ENCODE data around the gene RPL22.

The RPL22 gene

DNA sequence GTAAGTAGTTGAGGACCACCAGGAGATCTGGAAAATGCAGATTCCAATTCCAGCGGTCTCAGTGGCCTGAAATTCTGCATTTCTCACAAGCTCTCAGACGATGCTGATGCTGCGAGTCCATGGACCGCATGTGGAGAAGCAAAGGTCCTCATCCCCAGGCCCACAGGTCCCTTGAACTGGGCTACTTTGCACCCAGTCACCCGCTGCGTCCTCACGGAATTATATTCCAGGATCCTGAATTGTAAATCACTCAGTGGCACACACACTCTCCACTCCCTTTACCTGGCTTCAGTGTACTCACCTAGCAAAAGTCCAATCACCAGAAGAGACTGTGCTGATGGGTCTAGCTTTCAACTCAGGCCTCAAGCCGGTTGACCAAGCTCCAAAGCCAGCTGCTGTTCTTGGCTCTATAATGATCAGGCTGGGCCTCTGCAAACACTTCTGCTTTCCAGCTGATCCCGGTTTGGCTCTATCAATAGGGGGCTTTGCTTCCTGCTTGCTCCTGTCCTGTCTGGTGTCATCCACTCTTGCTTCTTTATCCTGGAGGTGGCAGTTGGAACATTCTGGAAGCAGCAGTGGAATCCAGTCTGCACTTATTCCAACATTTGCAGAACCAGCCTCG is 904 bp upstream of the RPL22 start:
- no peak for ATAC-seq

DNA sequence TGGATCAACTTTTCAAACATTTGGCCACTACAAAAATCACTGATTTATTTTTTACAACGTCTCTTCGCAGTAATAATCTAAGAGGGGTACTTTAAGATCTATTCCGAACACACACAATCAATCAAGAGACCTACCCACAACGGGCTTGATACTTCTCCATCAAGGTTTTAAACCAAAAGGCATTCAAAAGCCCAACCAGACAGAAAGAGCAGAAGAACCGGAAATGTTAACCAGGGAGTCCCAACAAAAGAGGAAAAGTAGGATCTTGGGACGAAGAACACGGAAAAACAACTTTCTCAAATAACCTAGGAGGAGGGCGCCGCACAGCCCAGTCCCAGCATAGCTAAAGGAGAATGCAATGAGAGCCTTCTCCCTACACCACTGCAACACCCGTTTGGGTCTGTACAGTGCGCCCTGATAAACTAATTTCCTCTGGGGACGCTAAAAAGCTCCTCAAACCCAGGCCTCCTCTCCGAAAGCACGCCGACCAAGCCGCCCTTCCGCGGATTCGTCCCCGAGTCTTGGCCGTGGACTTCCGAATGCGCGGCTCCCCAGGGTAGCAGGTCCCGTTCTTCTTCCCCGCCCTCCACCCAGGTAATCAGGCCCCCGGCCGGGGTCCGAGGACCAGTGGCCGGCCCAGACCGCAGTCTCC is 623 bp downstream of the RPL22 start:
- ATAC-seq = peak; percentile 3 to 15

DNA sequence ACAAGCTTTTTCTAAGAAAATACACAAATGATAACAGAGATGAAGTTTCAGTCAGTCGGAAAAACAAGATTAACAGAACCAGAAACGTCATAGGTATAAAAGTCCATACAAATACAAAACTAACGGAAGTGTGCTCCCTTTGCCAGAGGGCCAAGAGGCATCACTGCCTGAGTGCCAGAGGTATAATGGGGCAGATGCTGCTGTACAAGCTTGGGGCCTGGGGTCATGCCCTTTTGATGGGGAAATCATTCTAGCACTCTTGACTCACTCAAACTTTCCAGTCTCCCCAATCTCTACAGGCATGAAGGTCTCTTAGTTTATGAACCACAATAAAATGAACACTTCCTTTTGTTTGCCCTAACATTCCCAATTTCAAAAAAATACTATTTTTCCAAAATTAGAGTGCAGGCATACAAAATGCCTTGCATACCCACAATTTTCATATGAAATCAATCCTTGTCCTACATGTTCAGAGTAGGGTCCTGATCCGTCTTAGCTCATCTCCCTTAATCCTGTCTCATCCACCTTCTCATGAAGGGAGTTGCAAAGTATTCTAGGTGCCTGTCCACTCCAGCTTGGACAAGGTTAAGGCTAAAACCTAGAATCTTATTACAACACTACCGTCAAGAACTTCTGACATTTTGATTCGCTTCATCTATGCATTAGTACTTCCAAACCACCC is 1.5 kb downstream of the RPL22 start:
- no peak for ATAC-seq

DNA sequence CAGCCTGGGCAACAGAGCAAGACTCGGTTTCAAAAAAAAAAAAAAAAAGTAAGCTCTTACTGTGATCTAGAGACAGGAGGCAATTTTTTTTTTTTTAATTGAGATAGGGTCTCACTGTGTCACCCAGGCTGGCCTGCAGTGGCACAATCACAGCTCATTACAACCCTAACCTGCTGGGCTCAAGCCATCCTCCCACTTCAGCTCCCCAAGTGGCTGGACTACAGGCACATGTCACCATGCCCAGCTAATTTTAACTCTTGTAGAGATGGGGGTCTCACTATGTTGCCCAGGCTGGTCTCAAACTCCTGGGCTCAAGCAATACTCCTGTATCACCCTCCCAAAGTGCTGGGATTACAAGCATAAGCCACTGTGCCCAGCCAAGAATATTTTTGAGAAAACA is 7.4 kb downstream of the RPL22 start:
- no peak for ATAC-seq

DNA sequence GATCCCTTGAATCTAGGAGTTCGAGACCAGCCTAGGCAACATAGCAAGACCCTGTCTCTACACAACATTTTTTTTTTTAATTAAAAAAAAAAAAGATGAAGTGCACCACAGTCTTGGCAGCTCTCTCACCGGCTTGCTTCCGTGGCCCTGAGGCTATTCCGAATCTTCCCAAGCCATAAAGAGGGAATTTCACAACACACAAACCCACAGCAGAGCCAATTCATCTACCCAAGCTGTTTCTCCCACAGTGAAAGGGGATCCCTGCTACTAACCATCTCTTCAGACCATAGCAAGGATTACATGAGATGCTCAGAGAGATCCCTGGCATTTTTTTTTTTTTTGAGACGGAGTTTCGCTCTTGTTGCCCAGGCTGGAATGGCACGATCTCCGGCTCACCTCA is 10.9 kb downstream of the RPL22 start:
- no peak for ATAC-seq

DNA sequence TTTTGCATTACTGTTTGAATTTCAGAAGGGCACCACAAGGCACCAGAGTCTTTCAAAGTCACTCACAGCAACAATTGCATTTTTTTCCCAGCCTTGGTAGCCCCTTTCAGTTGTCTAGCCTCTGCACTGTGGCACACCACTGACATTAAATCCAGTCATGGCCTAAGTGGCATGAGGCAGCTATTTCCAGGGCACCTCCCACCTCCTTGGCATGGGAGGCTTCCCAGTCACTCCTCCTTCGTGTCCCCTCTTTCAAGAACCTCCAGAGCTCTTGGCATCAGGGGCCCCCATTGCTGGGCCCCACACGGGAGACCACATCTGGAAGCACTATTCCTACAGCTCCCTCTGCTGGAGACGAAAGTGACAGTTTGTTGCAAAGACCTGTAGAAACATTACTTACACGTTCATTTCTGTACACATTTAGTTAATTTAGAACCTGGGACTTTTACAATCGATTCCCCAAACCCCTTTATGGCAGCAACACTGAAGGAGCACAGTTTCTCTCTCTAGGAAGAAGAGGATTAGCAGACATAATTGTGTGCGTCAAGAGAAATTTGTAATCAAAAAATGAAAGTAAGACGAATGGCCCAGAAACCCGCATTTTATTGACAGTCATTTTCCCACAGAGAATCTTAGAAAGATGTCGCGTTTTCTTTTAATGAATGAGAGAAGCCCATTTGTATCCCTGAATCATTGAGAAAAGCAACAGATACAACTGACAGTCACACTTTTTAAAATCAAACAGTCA is 13.6 kb downstream of the RPL22 start:
- no peak for ATAC-seq

DNA sequence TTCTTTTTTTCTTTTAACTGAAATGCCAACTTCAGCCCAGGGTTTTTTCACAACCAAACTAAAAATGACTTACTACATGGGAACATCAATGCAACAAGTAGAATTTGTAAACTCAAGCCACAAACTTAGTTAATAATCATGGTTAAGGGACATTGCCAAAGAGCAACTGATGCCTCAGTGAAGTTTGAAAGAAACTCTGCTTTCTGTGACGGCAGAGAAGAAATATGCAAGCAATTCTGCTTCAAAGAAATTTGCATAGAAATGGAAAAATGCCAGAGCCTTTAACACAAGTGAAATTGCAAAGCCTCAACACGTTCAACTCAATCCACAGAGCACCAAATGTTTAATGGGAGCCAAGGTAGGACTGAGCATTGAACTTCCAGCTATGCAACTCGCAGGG is 14.2 kb downstream of the RPL22 start:
- no peak for ATAC-seq

DNA sequence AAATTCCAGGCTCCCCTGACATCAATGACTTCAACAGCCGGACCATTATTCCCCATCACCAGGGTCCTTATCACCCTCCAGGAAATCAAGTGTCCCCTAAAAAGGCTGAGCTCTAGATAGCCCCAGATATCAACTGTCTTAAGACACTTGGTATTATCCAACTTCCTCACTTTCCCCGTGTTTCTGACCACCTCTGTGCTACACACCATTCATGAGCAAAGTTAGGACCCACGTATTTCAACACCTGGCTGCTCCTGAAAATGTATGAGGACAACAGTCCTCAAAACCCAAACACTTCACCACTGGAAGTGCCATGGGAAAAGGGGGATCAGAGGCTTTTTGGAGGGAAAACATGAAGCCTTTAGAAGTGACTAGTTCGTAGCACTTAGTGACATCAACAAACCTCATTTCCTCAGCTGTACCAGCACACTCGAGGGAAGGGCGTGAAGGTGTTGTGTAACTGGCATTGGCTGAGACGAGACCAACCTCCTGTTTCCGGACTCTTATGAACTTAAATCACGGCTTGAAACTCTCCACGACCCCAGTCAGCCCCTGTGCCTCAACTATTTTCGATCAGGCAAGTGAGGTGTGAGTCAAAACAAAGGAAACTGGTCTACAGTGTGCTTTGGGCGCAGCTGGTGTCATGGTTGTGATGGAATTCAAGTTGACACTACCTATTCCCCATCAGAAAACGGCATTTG is 15.2 kb downstream of the RPL22 start:
- no peak for ATAC-seq

DNA sequence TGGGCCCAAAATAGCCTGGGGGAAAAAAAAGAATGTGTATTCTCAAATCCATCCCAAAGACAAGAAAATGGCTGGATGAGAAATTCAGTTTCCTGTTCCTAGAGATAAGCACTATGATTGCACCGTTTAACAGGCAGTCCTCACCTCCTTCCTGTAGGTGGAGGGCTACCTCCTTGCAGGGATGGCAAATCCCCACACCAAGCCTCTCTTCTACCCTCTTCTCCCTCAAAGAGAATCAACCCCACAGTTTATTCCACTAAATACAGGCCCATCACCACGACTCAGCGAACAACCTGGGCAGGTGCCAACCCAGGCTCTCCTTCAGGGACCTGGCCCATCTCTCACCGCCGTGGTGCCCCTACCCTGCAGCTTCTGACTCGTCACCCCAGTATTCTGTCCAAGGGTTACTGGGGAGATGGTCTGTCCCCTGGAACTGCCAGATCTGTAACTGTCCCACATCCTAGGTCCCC is 15.8 kb downstream of the RPL22 start:
- peak in 1 of 2 donors; percentile 14 for ATAC-seq

DNA sequence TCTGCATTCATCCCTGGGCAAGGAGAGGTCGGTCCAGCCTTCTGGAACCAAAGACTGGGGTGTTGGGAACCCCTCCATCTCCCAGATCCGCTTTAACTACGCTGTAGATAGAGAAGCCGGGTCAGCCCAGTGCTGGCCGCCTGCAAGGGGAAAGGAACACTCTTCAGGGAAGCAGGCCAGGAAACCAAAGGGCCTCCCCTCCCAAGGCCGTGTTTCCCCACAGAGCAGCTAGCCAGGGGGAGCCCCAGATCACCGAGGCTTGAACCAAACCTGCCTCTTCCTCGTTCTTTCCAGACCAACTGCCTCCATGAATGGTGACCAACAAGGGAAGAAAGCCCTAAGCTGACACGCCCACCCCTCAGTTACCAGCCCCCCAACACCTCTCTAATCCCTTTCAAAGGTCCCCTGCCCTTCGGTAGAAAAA is 18.0 kb downstream of the RPL22 start:
- no peak for ATAC-seq

DNA sequence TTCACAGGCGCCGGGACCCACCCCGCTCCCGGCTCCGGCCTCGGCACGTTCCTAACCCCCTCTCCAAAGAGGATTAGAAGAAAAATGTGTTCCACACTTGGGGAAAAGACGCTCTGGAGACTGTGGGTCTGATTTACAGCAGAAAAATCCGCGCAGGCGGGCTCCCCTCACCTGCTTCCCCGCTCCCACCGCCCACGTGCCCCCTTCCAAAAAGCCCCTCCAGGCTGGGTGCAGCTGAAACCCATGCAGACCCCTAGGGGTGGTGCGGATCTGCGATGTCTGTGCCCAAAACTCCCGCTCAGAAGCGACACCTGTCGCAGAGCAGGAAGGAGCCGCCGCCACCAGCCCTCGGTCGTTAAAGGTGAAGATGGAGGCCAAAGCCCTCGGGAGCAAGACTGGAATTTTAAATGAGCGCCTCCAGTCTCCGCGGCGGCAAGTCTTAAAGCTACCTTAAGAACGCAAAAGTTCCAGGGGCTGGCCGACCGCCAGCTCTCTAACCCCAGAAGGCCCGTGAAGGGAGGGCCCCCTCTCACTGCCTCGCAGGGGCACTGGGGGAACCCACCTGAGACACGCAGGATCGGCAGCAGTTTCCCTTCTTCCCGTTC is 18.6 kb downstream of the RPL22 start:
- no peak for ATAC-seq

DNA sequence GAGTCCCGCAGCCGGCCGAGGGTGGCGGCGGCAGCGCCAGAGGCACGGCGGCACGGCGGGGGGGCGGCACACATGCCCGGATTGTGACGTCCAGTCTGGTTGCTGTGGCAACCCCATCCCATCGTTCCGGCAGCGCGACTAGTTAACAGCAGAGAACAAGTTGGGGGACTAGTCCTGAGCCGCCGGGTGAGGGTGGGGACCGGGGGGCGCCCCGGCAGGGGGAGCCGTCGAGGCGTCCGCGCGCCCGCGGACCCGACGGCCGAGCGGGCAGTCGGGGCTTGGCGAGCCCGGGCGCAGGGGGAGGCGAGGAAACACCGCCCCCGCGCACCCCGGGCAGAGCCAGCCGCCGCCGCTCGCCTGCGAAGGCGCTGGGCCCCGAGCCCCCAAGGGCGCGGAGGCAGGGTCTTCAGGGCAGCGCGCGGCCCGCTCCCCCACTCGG is 19.1 kb downstream of the RPL22 start, which contains the start of gene CHD5:
TSS of gene CHD5 (minus strand) at position 54 of the 439 bp plus-strand sequence. CDS start 298 bp downstream, outside the sequence.
- no peak for ATAC-seq

DNA sequence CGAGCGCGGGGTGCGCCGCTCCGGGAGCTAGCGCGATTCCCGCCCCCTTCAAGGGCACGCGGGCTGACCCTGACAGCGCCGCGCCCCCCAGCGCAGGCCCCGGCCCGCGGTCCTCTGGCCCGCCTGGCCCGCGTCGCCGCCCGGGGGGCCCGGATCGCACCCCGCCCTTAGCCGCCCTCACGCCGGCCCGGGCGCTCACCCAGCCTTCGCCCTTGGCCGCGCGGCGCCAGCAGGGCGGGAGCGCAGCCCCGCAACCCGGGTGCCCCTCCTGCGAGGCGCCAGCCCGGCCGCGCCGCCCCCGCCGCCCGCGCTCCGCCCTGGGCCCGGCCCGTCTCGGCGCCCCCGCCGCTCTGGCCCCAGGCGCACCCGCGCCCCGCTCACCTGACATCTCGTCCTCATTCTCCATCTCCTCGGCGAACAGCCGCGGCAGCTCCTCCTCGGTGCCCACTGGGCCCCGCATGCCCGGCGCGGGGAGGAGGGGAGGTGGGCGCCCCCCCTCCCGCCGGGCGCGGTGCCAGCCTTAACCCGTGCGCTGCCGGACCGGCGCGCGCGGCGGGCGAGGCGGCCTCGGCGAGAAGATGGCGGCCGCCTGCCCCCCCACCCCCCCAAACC is 19.7 kb downstream of the RPL22 start:
- ATAC-seq = no peak

DNA sequence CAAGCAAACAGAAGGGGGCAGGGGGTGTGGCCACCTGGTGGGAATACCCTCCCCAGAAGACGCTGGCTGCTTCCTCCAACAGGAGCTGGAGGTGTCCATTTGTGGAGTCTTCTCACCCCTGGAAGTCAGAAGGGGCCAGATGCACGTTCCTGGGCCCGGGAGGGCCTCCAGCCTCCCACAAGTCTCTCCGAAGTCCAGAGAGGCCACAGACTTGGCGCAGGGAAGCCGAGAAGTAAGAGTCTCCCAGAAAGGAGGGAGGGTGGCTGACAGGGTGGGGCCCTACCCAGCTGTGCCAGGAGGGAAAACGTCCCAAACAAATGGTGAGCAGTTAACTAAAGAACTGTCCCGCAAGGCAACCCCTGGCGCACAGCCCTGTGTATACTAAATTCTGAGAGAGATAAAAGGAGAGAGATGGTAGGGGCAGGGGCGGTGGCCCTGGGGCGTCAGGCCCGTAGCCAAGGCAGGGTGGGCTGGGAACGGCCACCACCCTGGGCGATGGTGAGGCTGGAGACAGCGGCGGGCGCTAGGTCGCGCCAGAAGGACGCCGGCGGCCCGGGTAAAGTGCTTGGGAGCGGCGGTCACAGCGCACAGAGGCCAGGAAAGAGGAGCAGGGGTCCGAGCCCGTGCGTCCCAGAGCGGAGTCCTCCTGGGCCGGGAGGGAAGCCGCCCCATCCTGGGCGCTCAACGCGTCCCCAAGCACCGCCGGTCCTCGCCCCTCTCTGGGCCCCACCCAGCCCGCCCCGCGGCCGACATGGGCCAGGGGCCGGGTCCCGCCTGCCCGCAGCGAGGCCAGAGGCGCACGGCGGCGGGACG is 20.4 kb downstream of the RPL22 start:
- no peak for ATAC-seq

DNA sequence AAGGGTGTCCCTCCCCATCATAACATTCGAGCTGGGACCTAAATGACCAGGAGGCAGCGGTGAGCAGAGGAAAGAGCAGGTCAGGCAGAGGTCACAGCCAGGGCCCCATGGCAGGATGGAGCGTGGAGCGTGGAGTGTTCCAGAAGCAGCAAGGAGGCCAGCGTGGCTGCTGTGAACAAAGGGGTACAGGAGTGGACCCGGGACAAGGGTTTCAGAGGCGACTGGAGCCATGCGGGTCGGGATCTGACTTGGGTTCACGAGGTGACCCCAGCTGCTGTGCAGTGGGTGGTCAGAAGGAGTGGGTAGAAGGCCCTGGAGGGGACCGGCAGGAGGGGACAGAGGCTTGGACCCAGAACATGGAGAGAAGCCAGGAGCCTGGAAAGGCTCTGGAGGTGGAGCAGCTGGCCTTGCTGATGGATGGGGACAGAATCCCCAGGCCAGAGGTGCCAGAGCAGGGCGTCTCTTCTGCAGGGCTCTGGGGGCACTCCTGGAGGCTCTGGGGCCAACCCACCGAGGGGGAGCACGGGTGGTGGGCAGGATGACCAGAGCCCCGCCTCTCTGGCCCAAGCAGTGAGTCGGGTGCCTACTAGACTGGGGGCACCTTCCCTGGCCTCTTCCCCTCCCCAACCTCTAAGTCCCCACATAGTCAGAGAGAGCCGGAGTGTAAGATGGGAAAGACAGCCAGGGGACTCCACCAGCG is 21.6 kb downstream of the RPL22 start:
- no peak for ATAC-seq

DNA sequence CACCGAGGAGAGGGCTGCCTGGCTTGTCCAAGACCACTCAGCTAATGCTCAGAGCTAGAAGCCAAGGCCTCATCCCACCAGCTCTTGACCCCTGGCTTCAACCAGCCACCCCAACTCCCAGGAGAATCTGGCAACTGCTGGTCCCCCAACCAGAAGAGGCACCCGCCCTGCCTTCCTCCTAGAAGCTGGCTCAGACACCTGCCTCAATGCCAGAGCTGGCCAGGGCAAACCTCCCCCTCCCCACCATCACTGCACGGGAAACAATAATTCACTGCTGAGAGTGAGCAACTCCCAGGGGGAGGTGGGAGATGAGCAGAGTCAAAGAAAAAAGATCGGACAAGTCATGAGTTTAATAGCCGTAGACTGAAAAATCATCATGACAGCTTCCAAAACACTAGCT is 22.6 kb downstream of the RPL22 start:
- no peak for ATAC-seq

DNA sequence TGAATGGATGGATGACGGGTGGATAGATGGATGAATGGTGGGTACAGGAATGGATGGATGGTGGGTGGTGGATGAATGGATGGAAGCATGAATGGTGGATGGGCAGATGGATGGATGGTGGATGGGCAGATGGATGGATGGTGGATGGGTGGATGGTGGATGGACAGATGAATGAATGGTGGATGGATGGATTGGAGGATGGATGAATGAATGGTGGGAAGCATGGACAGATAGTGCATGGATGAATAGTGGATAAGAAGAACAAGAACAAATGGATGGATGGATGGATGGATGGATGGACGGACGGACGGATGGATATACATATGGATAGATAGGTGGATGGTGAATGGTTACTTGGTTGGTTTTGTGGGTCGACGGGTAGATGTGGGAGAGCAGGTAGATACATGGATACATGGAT is 24.0 kb downstream of the RPL22 start:
- no peak for ATAC-seq

DNA sequence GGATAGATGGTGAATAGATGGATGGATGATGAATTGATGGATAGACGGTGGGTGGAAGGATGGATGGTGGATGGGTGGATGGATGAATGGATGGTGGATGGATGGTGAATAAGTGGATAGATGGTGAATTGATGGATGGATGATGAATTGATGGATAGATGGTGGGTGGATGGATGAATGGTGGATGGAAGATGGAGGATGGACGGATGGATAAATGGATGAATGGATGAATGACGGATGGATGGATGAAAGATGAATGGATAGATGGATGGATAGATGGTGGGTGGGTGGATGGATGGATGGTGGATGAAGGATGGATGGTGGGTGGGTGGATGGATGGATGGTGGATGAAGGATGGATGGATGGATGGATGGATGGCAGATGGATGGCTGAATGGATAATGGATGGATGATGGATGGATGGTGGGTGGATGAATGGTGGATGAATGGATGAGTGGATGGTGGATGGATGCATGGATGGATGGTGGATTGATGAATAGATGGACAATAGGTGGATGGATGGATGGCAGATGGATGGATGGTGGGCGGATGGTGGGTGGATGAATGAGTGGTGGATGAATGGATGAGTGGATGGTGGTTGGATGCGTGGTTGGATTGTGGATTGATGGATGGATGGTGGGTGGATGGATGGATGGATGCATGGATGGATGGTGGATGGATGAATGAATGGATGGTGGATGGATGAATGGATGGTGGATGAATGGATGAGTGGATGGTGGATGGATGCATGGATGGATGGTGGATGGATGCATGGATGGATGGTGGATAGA is 24.6 kb downstream of the RPL22 start:
- no peak for ATAC-seq

DNA sequence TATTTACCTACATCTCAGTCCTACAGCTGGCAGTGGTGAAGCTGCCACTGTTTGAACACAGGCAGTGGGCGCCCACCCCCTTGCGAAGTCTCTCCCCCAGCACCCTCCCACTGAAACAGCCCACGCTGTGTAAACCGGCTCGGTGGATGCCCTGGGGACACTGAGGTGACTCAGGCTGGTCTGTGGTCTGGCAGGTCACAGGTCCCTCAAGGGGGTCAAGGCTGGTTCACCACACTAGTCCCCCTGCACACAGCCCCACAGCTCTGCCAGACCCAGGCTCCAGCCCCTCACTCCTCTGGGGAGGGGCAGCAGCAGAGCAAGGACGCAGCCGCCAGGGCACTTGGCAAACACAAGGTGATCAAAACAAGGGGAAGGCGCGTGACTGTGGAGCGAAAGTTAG is 26.8 kb downstream of the RPL22 start:
- no peak for ATAC-seq

All from activated CD4-positive, CD25-positive, alpha-beta regulatory T cell treated with anti-CD3 and anti-CD28 coated beads, Interleukin-2, amount 50 U/mL, for 24 hours (primary cell).